Mucosa of stomach (tissue), 1 donor: ENCODE data around the gene XAB2.

Experiments used
- H3K27me3 ChIP-seq: one replicate; pipeline ENCODE4 v1.7.0; 2013; ENCODE audit warnings: mild to moderate bottlenecking, low read length; ENCODE audit not compliant: control insufficient read depth, insufficient read depth
- H3K36me3 ChIP-seq: one replicate; pipeline ENCODE4 v1.7.0; 2013; ENCODE audit warnings: low read length; ENCODE audit not compliant: control insufficient read depth, insufficient read depth
- H3K4me1 ChIP-seq: one replicate; pipeline ENCODE4 v1.7.0; 2013; ENCODE audit warnings: mild to moderate bottlenecking, low read length; ENCODE audit not compliant: control insufficient read depth, insufficient read depth
- H3K4me3 ChIP-seq: one replicate; pipeline ENCODE4 v1.7.0; 2013; ENCODE audit warnings: low read length
- H3K9ac ChIP-seq: one replicate; pipeline ENCODE4 v1.7.0; 2013; ENCODE audit warnings: mild to moderate bottlenecking, low read length, moderate library complexity
- H3K9me3 ChIP-seq: one replicate; pipeline ENCODE4 v1.7.0; 2013; ENCODE audit warnings: mild to moderate bottlenecking, low read length, moderate library complexity; ENCODE audit not compliant: control insufficient read depth
- donor health status: Pancreatic carcinoma.

The XAB2 gene

GRCh38 chr19:7629347-7630054 lies at the start of gene XAB2, which contains the start of gene PET100:
Gene XAB2 (minus strand): TSS chr19:7629545. CDS start chr19:7629527, 18 bp downstream.
Gene PET100 (plus strand): TSS chr19:7629793. CDS start chr19:7629834, 41 bp downstream.
- no peaks in the 10 kb centered on the region for H3K9me3 ChIP-seq
- H3K36me3 ChIP-seq: no peaks in the 10 kb centered on the region
- peak within 1 kb of the TSS; percentile 97 for H3K9ac ChIP-seq
- peaks cover 21% of the 10 kb centered on the region for H3K4me1 ChIP-seq
- H3K4me3 ChIP-seq: peak within 1 kb of the TSS; percentile 97
- H3K27me3 ChIP-seq: no peaks in the 10 kb centered on the region

GRCh38 chr19:7677669-7678311 lies 48.4 kb upstream of the XAB2 start:
- Histone ChIP-seq H3K4me1 (peaks cover 13% of the 10 kb centered on the region), H3K4me3 (no peak overlapping the region), H3K9me3 (no peaks in the 10 kb centered on the region), H3K27me3 (peaks cover 26% of the 10 kb centered on the region), H3K9ac (no peak overlapping the region), H3K36me3 (no peaks in the 10 kb centered on the region)

GRCh38 chr19:7676854-7677253 lies 47.5 kb upstream of the XAB2 start, which contains the start of gene MCEMP1:
Gene MCEMP1 (plus strand): TSS chr19:7677090. CDS start chr19:7677121, 31 bp downstream.
- Histone ChIP-seq H3K4me3 (no peak within 1 kb of the TSS), H3K9me3 (no peaks in the 10 kb centered on the region), H3K9ac (no peak within 1 kb of the TSS), H3K36me3 (no peaks in the 10 kb centered on the region), H3K4me1 (peaks cover 9% of the 10 kb centered on the region), H3K27me3 (peaks cover 28% of the 10 kb centered on the region)

- Histone ChIP-seq H3K9me3 (no peaks in the 10 kb centered on the region), H3K4me3 (no peak overlapping the region), H3K9ac (no peak overlapping the region), H3K4me1 (peaks cover 4% of the 10 kb centered on the region), H3K36me3 (no peaks in the 10 kb centered on the region), H3K27me3 (peaks cover 31% of the 10 kb centered on the region)
These were observed 47.0 kb upstream of the XAB2 start for GRCh38 chr19:7676376-7676775.

- H3K36me3 ChIP-seq: no peaks in the 10 kb centered on the region
- H3K4me3 ChIP-seq: no peak overlapping the region
- peaks cover 40% of the 10 kb centered on the region for H3K27me3 ChIP-seq
- no peaks in the 10 kb centered on the region for H3K9me3 ChIP-seq
- peaks cover 3% of the 10 kb centered on the region for H3K4me1 ChIP-seq
- no peak overlapping the region for H3K9ac ChIP-seq
These were observed 45.0 kb upstream of the XAB2 start for GRCh38 chr19:7674010-7675005.

GRCh38 chr19:7672522-7672921 lies 43.2 kb upstream of the XAB2 start:
- H3K36me3 ChIP-seq: no peaks in the 10 kb centered on the region
- peaks cover 3% of the 10 kb centered on the region for H3K4me1 ChIP-seq
- peaks cover 35% of the 10 kb centered on the region for H3K27me3 ChIP-seq
- H3K9ac ChIP-seq: no peak overlapping the region
- no peaks in the 10 kb centered on the region for H3K9me3 ChIP-seq
- no peak overlapping the region for H3K4me3 ChIP-seq

- peaks cover 3% of the 10 kb centered on the region for H3K4me1 ChIP-seq
- H3K4me3 ChIP-seq: no peak overlapping the region
- H3K27me3 ChIP-seq: peaks cover 27% of the 10 kb centered on the region
These were observed 41.4 kb upstream of the XAB2 start for GRCh38 chr19:7670790-7671189.

GRCh38 chr19:7670150-7670783 lies 40.9 kb upstream of the XAB2 start:
- no peak overlapping the region for H3K9ac ChIP-seq
- no peak overlapping the region for H3K4me3 ChIP-seq
- no peaks in the 10 kb centered on the region for H3K36me3 ChIP-seq
- no peaks in the 10 kb centered on the region for H3K9me3 ChIP-seq
- H3K27me3 ChIP-seq: peaks cover 26% of the 10 kb centered on the region
- H3K4me1 ChIP-seq: peaks cover 3% of the 10 kb centered on the region

More at GRCh38 chr19:7670790-7671189, 41.4 kb upstream of the XAB2 start:
- Histone ChIP-seq H3K36me3 (no peaks in the 10 kb centered on the region), H3K9ac (no peak overlapping the region), H3K9me3 (no peaks in the 10 kb centered on the region)

GRCh38 chr19:7669641-7670040 lies 40.3 kb upstream of the XAB2 start:
- Histone ChIP-seq H3K27me3 (peaks cover 26% of the 10 kb centered on the region), H3K4me3 (no peak overlapping the region), H3K4me1 (peaks cover 3% of the 10 kb centered on the region)

GRCh38 chr19:7668842-7669241 lies 39.5 kb upstream of the XAB2 start, which contains the start of gene RETN:
Gene RETN (plus strand): TSS chr19:7669049. CDS start chr19:7669327, 278 bp downstream.
- peaks cover 26% of the 10 kb centered on the region for H3K27me3 ChIP-seq

More at GRCh38 chr19:7669641-7670040, 40.3 kb upstream of the XAB2 start:
- Histone ChIP-seq H3K9ac (no peak overlapping the region), H3K9me3 (no peaks in the 10 kb centered on the region), H3K36me3 (no peaks in the 10 kb centered on the region)

GRCh38 chr19:7665076-7665475 lies 35.7 kb upstream of the XAB2 start:
- Histone ChIP-seq H3K4me3 (no peak overlapping the region), H3K9ac (no peak overlapping the region), H3K36me3 (no peaks in the 10 kb centered on the region), H3K9me3 (no peaks in the 10 kb centered on the region), H3K4me1 (no peaks in the 10 kb centered on the region), H3K27me3 (peaks cover 11% of the 10 kb centered on the region)

More at GRCh38 chr19:7668842-7669241, 39.5 kb upstream of the XAB2 start, which contains the start of gene RETN:
- Histone ChIP-seq H3K4me1 (no peaks in the 10 kb centered on the region), H3K9ac (no peak within 1 kb of the TSS), H3K4me3 (no peak within 1 kb of the TSS), H3K36me3 (no peaks in the 10 kb centered on the region), H3K9me3 (no peaks in the 10 kb centered on the region)
